ENCODE data around the gene ACAP1.

DNA sequence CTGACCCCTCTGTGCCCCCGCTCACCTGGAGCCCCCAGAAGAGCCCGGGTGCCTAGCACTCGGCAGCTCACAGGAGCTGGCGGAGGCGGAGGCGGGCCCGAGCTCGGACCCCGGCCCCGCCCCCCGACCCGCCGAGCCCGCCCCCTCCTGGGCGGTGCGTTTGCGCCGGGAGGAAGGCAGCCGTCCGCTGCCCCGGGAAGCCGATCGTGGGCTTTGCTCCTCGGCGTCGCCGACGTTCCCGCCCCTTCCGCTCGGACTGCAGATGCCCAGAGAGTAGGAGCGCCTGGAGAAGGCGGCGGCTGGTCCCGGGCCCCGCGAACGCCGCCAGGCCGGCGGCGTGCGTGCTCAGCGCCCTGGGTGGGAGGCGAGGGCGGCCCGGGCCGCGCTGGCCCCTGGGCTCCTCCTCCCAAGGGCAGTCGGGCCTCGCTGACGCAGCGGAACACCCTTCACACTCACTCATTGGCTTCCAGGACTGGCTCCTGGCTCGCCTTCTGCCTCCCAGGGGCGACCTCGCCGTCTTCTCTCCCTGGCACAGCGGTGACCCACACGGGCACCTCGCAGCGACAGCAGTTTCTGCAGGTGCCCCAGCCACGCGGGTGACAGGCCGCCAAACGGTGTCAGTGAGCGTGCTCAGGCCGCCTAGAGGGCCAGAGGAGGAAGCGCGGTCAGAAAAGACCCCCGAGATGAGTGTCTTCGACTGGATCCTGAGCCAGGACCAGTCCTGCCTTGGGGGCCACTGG, 58.3 kb downstream of the ACAP1 start, which contains the start of gene PLSCR3:
- TF ChIP-seq, protein P1, sequence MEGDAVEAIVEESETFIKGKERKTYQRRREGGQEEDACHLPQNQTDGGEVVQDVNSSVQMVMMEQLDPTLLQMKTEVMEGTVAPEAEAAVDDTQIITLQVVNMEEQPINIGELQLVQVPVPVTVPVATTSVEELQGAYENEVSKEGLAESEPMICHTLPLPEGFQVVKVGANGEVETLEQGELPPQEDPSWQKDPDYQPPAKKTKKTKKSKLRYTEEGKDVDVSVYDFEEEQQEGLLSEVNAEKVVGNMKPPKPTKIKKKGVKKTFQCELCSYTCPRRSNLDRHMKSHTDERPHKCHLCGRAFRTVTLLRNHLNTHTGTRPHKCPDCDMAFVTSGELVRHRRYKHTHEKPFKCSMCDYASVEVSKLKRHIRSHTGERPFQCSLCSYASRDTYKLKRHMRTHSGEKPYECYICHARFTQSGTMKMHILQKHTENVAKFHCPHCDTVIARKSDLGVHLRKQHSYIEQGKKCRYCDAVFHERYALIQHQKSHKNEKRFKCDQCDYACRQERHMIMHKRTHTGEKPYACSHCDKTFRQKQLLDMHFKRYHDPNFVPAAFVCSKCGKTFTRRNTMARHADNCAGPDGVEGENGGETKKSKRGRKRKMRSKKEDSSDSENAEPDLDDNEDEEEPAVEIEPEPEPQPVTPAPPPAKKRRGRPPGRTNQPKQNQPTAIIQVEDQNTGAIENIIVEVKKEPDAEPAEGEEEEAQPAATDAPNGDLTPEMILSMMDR (conservative IDR thresholded peaks at IDR 0.05): no peak; the same call in 1 of the 2 replicates
- TF ChIP-seq ZFX (IDR thresholded peaks at IDR 0.05): peak; percentile 20; the same call in 1 of the 2 replicates
